Measurements from ENCODE around the gene FOSL1.
A peak's percentile ranks its signal among the peaks of the same experiment; 100 is the strongest.

FOSL1 gene

DNA sequence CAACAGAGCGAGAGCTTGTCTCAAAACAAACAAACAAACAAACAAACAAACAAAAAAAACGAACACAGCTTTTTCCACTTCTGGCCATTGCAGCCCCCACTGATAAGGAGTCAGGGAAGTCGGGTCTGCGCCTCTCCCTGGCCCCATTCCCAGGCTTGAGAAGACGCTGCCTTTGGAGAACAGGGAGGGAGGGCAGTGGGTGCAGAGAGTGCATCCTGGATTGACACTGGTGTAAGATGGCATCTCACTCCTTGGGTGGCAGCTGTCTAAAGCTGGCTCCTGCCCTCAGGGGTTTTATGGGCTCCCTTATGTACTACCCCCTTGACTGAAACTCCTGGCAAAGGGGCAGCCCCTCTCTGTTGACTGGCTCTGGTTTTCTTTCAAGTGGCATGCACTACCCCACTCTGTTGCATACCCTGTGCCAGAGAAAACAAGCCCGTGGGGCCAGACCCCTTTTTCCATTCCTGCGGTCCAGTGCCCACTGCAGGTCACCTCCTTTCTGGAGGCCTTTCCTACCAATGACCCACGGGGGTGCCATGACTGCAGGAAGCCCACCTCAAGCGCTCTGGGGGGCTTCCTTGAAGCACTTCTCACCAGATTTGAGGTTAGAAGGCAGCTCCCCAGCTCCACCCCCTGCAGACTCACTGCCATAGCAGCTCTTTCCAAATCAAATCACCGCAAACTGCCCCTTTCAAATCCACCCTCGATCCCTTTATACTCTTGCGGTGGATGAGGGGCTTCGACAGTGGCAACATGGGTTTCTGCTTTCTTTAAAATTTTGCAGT is 31.8 kb upstream of the FOSL1 start:
- no peak overlapping the region for H3K27ac Mint-ChIP-seq
- H3K4me3 Mint-ChIP-seq = no peak overlapping the region
- no peaks in the 10 kb centered on the region for H3K36me3 Mint-ChIP-seq
- DNase-seq (ENCODE audit: low spot score in 2 of 2) (no peak), ATAC-seq (ENCODE audit: low read depth) (no peak)
- no peaks in the 10 kb centered on the region for H3K27me3 Mint-ChIP-seq
- peaks cover 17% of the 10 kb centered on the region for H3K4me1 Mint-ChIP-seq
- H3K9me3 Mint-ChIP-seq = no peaks in the 10 kb centered on the region

DNA sequence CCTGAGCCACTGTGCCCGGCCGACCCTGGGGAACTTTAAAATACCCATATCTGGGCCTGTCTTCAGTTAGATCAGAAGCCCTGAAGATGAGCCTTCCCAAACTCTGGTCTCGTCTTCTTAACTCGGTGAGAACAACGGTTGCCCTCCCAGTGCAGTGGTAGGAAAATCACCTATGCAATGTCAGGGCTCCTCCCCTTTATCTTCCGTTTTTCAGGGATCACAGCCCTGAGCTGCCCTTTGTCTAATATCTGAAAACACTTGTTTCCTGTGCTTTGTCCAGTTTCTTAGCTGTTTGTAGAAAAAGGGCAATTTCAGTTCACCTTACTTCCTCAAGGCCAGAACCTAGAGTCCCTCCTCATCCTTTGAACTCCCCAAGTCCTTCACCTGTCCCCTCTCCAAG is 28.5 kb upstream of the FOSL1 start:
- ATAC-seq (ENCODE audit: low read depth) = no peak
- Mint-ChIP-seq H3K4me3 (peak overlapping the region; percentile 54), H3K9me3 (no peaks in the 10 kb centered on the region), H3K4me1 (peaks cover 17% of the 10 kb centered on the region), H3K36me3 (peaks cover 1% of the 10 kb centered on the region), H3K27me3 (no peaks in the 10 kb centered on the region), H3K27ac (peak overlapping the region; percentile 91)
- no peak for DNase-seq (ENCODE audit: low spot score in 2 of 2)

DNA sequence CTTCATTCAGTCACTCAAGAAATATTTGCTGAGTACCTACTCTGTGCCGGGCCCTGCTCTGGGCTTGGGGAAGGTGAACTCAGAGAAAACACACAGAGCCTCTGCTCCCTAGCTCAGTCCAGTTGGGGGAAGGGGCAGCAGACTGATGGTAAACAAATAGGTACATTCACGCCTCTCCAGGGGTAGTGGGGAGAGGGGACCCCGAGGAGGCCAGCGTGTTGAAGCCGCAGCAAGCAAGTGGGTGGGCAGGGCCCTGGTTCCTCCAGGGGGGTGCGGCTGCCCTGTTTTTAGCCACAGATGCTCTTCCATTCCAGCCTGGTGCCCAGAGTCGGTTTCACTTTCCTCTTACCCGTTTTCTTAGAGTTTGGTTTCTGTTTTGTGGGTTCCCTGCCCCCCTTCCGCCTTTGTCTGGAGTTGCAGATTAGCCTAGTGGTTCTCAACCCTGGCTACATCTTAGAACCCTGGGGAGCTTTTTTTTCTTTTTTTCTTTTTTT is 27.8 kb upstream of the FOSL1 start:
- H3K4me1 Mint-ChIP-seq = peaks cover 17% of the 10 kb centered on the region
- DNase-seq (ENCODE audit: low spot score in 2 of 2) (peak; percentile 47 to 58), ATAC-seq (ENCODE audit: low read depth) (peak; percentile 99)
- H3K4me3 Mint-ChIP-seq = peak overlapping the region; percentile 54
- H3K36me3 Mint-ChIP-seq = peaks cover 1% of the 10 kb centered on the region
- no peaks in the 10 kb centered on the region for H3K27me3 Mint-ChIP-seq
- peak overlapping the region; percentile 91 for H3K27ac Mint-ChIP-seq
- H3K9me3 Mint-ChIP-seq = no peaks in the 10 kb centered on the region

DNA sequence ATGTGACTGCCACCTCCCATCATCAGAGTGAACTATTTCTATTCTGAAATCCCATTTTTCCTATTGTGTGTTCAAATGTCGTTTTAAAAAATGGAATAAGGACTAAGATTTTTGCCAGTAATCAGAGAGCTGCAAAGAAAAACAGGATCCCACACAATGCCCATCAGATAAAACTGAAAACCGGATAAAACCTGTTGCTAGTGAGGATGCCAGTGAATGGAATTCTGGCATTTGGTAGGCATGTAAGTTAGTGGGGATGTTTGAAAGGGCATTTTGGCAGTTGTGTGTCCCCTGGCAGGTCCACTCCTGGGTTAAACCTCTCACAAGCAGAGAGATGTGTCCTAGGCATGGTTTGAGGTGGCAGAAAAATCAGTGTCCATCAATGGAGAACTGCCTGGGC is 25.2 kb upstream of the FOSL1 start:
- H3K27ac Mint-ChIP-seq = no peak overlapping the region
- ATAC-seq (ENCODE audit: low read depth) (no peak), DNase-seq (ENCODE audit: low spot score in 2 of 2) (no peak)
- peaks cover 19% of the 10 kb centered on the region for H3K4me1 Mint-ChIP-seq
- no peaks in the 10 kb centered on the region for H3K27me3 Mint-ChIP-seq
- no peak overlapping the region for H3K4me3 Mint-ChIP-seq
- no peaks in the 10 kb centered on the region for H3K9me3 Mint-ChIP-seq
- peaks cover 8% of the 10 kb centered on the region for H3K36me3 Mint-ChIP-seq

DNA sequence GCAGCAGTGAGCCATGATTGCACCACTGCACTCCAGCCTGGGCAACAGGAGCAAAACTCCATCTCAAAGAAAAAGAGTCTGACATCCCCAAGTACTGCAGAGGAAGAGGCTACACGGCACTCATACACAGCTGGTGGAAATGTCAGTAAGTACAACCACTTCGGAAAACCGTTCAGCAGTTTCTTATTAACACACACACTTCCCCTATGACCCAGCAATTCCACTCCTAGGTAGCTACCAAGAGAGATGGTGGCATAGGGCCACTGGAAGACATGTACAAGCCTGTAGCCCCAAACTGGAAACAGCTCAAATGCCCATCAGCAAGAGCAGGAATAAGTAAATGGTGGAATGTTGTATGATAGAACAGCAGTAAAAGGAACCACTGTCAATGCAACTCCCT is 22.4 kb upstream of the FOSL1 start:
- Mint-ChIP-seq H3K27ac (no peak overlapping the region), H3K4me3 (no peak overlapping the region), H3K9me3 (no peaks in the 10 kb centered on the region), H3K27me3 (no peaks in the 10 kb centered on the region), H3K4me1 (peaks cover 9% of the 10 kb centered on the region), H3K36me3 (peaks cover 8% of the 10 kb centered on the region)
- DNase-seq (ENCODE audit: low spot score in 2 of 2) (no peak), ATAC-seq (ENCODE audit: low read depth) (no peak)

DNA sequence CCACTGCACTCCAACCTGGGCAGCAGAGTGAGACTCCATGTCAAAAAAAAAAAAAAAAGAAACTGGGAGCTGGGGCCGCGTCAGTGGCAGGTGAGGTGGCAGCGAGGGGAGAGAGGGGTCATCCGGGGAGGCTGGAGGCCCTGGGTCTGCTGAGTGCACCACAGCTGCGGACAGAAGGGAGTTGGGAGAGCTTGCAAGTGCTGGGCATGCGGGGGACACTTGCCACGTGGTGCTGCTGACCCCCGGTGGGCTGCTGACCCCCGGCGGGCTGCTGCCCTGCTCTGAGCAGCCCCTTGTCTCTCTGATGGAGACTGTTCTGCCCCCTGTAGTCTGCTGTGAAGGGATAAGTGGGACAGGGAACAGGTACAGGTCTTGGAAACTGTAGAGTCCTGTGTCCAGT is 21.7 kb upstream of the FOSL1 start:
- Mint-ChIP-seq H3K4me1 (peaks cover 8% of the 10 kb centered on the region), H3K4me3 (no peak overlapping the region), H3K27ac (no peak overlapping the region), H3K27me3 (no peaks in the 10 kb centered on the region), H3K36me3 (peaks cover 11% of the 10 kb centered on the region), H3K9me3 (no peaks in the 10 kb centered on the region)
- ATAC-seq (ENCODE audit: low read depth) (no peak), DNase-seq (ENCODE audit: low spot score in 2 of 2) (no peak)

DNA sequence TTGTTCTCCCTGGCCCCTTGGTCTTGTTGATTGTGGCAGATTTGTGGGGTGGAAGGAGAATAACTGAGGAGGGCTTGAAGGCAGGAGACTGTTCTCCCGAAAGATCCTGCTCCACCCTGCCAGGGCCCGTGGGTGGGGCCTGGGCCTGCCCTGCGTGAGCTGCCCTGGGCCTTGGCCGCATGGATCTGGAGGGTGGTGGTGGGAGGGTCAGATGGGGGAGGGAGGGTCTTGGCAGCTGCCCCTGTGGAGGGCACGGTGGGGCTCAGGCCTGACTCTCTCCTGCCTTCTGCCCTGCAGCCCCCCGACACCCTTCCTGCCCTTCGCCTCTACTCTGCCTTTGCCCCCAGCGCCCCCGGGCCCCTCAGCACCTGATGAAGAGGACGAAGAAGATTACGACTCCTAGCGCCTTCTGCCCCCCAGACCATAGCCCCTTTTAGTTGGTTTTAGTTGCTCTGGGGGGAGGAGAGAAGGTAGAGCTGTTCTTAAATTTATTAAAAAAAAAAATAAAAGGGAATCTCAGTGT is 20.9 kb upstream of the FOSL1 start:
- Mint-ChIP-seq H3K36me3 (peaks cover 12% of the 10 kb centered on the region), H3K27ac (no peak overlapping the region), H3K27me3 (no peaks in the 10 kb centered on the region), H3K4me3 (peak overlapping the region; percentile 41), H3K4me1 (peaks cover 15% of the 10 kb centered on the region), H3K9me3 (no peaks in the 10 kb centered on the region)
- DNase-seq (ENCODE audit: low spot score in 2 of 2) (no peak), ATAC-seq (ENCODE audit: low read depth) (no peak)

DNA sequence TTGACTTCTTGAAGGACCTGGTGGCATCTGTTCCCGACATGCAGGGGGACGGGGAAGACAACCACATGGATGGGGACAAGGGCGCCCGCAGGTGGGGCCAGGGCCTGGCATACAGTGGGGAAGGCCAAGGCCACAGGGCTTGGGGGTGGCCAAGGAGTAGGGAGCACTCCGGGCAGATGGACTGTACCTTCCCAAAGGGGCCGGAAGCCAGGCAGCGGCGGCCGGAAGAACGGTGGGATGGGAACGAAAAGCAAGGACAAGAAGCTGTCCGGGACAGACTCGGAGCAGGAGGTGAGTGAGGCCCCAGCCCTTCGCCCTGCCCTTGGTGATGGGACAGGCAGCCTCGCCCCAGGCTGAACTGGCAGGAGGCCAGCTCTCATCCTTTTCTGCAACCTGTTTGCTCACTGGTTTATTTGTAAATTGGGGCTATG is 20.2 kb upstream of the FOSL1 start:
- no peak for ATAC-seq (ENCODE audit: low read depth)
- H3K4me3 Mint-ChIP-seq = peak overlapping the region; percentile 96
- no peaks in the 10 kb centered on the region for H3K27me3 Mint-ChIP-seq
- H3K27ac Mint-ChIP-seq = no peak overlapping the region
- H3K4me1 Mint-ChIP-seq = peaks cover 16% of the 10 kb centered on the region
- peaks cover 12% of the 10 kb centered on the region for H3K36me3 Mint-ChIP-seq
- no peaks in the 10 kb centered on the region for H3K9me3 Mint-ChIP-seq
- no peak for DNase-seq (ENCODE audit: low spot score in 2 of 2)

DNA sequence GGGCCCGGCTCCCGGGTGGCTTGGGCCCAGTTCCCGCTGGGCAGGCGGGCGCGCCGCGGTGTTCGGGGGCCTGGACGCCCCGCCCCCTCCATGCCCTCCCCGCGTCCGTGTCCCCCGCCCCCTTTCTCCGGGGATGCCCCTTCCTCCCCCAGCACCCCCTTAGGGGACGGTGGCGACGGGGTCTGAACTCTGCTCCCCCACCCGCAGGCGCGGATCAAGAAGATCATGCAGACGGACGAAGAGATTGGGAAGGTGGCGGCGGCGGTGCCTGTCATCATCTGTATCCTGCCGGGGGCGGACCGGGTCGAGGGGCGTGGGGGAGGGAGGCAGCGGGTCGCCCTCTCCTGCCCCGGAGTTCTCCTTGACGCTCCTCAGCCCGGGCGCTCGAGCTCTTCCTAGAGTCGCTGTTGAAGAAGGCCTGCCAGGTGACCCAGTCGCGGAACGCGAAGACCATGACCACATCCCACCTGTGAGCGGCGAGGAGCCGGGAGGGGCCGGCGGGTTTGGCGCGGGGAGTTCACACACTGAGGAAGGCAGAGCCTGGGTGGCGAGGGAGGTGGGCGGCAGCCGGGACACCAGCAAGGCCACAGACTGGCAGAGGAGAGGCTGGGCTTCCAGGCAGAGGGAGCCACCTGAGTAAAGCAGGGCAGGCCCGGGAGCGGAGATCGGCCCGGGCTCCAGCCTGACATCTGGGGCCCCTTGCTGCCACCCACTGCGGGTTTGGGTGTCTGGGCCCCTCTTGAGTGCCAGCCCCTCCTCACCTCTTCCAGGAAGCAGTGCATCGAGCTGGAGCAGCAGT is 19.6 kb upstream of the FOSL1 start:
- Mint-ChIP-seq H3K27ac (peak overlapping the region; percentile 73), H3K27me3 (no peaks in the 10 kb centered on the region), H3K4me1 (peaks cover 22% of the 10 kb centered on the region), H3K36me3 (peaks cover 12% of the 10 kb centered on the region), H3K9me3 (no peaks in the 10 kb centered on the region), H3K4me3 (peak overlapping the region; percentile 96)
- peak; percentile 41 for ATAC-seq (ENCODE audit: low read depth)
- DNase-seq (ENCODE audit: low spot score in 2 of 2) = peak in 1 of 2 donors; percentile 49

DNA sequence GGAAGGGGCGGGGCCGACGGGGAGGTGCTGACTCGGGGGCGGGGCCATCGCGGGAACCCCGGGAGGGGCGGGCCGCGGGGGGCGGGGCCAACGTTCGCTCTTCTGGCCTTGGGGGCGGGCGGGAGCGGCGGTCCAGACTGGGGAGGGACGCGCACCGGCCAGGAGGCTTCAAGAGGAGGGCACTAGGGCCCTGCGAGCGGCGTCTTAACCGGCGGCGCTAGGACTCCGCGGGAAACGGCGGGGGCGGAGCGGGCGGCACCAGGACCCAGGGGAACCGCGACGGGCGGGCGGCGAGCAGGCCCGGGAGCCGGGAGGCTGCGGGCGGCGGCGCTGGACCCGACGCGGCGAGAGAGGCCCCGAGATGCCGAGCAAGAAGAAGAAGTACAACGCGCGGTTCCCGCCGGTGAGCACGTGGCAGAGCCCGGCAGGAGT is 19.0 kb upstream of the FOSL1 start, which contains the start of gene DRAP1:
DRAP1 (plus strand) TSS at position 286 of the 432 bp plus-strand sequence; CDS start at position 362, 76 bp downstream.
- no peaks in the 10 kb centered on the region for H3K27me3 Mint-ChIP-seq
- peak; percentile 87 for ATAC-seq (ENCODE audit: low read depth)
- H3K4me3 Mint-ChIP-seq = peak within 1 kb of the TSS; percentile 96
- DNase-seq (ENCODE audit: low spot score in 2 of 2) = peak; percentile 93 to 96
- H3K36me3 Mint-ChIP-seq = peaks cover 11% of the 10 kb centered on the region
- H3K4me1 Mint-ChIP-seq = peaks cover 24% of the 10 kb centered on the region
- peak within 1 kb of the TSS; percentile 86 for H3K27ac Mint-ChIP-seq
- no peaks in the 10 kb centered on the region for H3K9me3 Mint-ChIP-seq

DNA sequence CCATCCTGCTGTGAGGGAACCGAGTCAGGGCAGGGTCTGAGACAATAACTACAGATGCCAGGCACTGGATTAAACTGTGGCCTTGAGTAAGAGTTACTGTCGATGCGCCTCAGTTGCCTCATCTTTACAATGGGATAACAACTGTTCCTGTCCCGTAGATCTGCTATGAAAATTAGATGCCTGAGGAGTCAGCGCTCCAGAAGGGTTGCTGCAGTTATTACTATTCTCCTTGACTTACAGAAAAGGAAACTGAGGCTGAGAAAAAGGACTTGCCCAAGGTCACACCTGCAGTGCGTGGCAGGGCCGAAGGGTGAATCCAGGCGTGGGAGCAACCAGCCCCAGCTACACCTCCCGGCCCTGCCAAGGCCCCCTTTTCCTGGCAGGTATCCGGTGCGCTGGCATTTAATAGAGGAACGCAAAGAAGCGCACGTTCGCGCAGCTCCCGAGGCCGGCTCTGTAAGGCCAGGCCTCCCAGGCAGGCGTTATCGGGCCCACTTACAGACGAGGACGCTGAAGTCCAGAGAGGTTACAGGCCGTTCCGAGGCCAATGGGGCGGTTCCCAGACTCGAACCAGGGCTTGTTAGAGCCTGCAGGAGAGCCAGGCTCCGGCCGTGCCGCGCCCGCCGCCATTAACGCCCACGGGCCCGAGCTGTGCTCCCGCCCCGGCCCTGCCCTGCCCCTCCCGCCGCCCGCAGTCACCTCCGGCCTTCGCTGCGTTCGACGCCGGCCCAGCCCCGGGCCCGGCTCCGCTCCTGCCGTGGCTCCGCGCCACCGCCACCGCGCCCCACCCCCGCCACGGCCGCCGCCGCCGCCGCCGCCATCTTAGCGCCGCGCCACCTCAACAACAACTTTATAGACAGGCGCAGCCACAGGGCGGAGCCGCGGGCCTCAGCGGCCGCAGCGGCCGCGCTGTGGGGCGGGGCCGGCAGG is 18.3 kb upstream of the FOSL1 start, which contains the start of gene C11orf68:
C11orf68 (minus strand) TSS at position 852 of the 930 bp plus-strand sequence; CDS start at position 821, 31 bp downstream.
- Mint-ChIP-seq H3K27me3 (no peaks in the 10 kb centered on the region), H3K4me3 (peak within 1 kb of the TSS; percentile 96), H3K4me1 (peaks cover 24% of the 10 kb centered on the region), H3K27ac (peak within 1 kb of the TSS; percentile 86), H3K9me3 (no peaks in the 10 kb centered on the region), H3K36me3 (peaks cover 11% of the 10 kb centered on the region)
- ATAC-seq (ENCODE audit: low read depth) (peak; percentile 70), DNase-seq (ENCODE audit: low spot score in 2 of 2) (no peak)

DNA sequence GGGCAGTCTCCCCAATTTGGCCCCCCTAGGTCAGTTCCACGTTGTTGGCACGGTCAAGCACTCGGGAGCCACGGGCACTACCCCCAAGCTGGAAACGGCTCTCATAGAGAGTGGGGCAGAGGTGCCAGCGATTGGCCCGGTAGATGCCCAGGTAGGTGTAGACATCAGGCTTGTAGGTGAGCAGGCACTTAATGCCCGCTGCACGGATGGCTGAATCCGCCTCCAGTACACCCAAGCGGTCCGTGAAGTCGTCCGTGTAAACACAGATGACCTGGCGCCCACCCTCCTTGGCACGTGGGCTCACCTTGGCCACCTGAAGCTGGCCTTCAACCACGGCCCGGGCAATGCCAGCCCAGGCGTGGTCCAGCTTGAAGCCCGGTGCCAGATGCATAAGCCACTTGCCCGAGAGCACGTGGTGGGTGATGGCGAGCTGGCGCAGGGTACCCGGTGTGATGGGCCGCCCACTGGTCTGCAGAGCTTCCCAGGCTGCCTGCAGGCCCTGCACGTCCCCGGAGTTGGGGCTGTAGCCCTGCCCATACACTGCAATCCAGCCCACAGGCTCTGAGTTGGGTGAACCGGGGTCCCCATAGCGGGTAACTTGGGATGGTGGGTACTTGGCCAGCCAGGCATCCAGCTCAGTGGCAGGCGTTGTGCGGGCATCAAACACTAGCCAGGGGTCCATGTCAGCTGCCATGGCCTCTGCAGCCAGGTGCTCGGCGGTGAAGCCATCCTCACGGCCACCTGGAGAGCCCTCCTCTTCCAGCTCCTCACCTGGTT is 17.4 kb upstream of the FOSL1 start:
- peak overlapping the region; percentile 86 for H3K4me3 Mint-ChIP-seq
- no peak for DNase-seq (ENCODE audit: low spot score in 2 of 2)
- H3K36me3 Mint-ChIP-seq = peaks cover 8% of the 10 kb centered on the region
- no peak for ATAC-seq (ENCODE audit: low read depth)
- no peaks in the 10 kb centered on the region for H3K9me3 Mint-ChIP-seq
- no peak overlapping the region for H3K27ac Mint-ChIP-seq
- peaks cover 24% of the 10 kb centered on the region for H3K4me1 Mint-ChIP-seq
- H3K27me3 Mint-ChIP-seq = no peaks in the 10 kb centered on the region
